ENCODE measurements around the gene ALLC. TPM values are rescaled to one million over a fixed set of nuclear protein-coding genes. Genes with fewer than 3 reads are reported as not detected.
A peak's percentile ranks its signal among the peaks of the same experiment; 100 is the strongest.
"Not testable (repeated sequence)": the region's sequence is repeated elsewhere in the genome, so short reads cannot be mapped to it uniquely, and the experiment has no call there.

ALLC gene
- total RNA-seq, 1 donor from 2014 or later = not detected

GRCh38 chr2:3659447-3660432 lies 1.7 kb downstream of the ALLC start:
- intact Hi-C loops (cut with micrococcal nuclease) = no loop called here
- no peak for TF ChIP-seq CTCF (IDR thresholded peaks at IDR 0.05; ENCODE audit: borderline replicate concordance)
- peak; percentile 56 for DNase-seq
- no peaks in the 10 kb centered on the region for H3K36me3 ChIP-seq
- H3K27ac ChIP-seq (replicated peaks) = peak overlapping the region; percentile 66
- no peak overlapping the region for H3K4me3 ChIP-seq
- H3K9me3 ChIP-seq (replicated peaks) = no peaks in the 10 kb centered on the region
- peaks cover 3% of the 10 kb centered on the region for H3K27me3 ChIP-seq (ENCODE audit: low read depth)
- peaks cover 34% of the 10 kb centered on the region for H3K4me1 ChIP-seq

- intact Hi-C loops (cut with micrococcal nuclease); H3K4me3 ChIP-seq; DNase-seq; H3K9me3 ChIP-seq (replicated peaks); H3K27me3 ChIP-seq (ENCODE audit: low read depth); H3K27ac ChIP-seq (replicated peaks); H3K36me3 ChIP-seq: not testable (repeated sequence)
- peaks cover 34% of the 10 kb centered on the region for H3K4me1 ChIP-seq
Observed at GRCh38 chr2:3660640-3661039, 2.6 kb downstream of the ALLC start.

GRCh38 chr2:3661149-3661660 lies 3.2 kb downstream of the ALLC start:
- Histone ChIP-seq H3K4me1 (peaks cover 31% of the 10 kb centered on the region), H3K9me3 (replicated peaks) (no peaks in the 10 kb centered on the region), H3K27ac (replicated peaks) (no peak overlapping the region), H3K27me3 (ENCODE audit: low read depth) (no peaks in the 10 kb centered on the region), H3K4me3 (no peak overlapping the region), H3K36me3 (no peaks in the 10 kb centered on the region)
- intact Hi-C loops (cut with micrococcal nuclease) = no loop called here
- DNase-seq = no peak
- no peak for TF ChIP-seq CTCF (IDR thresholded peaks at IDR 0.05; ENCODE audit: borderline replicate concordance)

GRCh38 chr2:3662239-3662638 lies 4.2 kb downstream of the ALLC start:
- no peaks in the 10 kb centered on the region for H3K27me3 ChIP-seq (ENCODE audit: low read depth)
- no peaks in the 10 kb centered on the region for H3K9me3 ChIP-seq (replicated peaks)
- no peak for DNase-seq
- no peaks in the 10 kb centered on the region for H3K36me3 ChIP-seq
- H3K4me3 ChIP-seq = no peak overlapping the region
- H3K27ac ChIP-seq (replicated peaks) = no peak overlapping the region
- no peak for TF ChIP-seq CTCF (IDR thresholded peaks at IDR 0.05; ENCODE audit: borderline replicate concordance)
- H3K4me1 ChIP-seq = peaks cover 27% of the 10 kb centered on the region
- intact Hi-C loops (cut with micrococcal nuclease) = no loop called here

- Histone ChIP-seq H3K9me3 (replicated peaks) (no peaks in the 10 kb centered on the region), H3K27ac (replicated peaks) (no peak overlapping the region), H3K4me3 (no peak overlapping the region), H3K27me3 (ENCODE audit: low read depth) (no peaks in the 10 kb centered on the region), H3K4me1 (peaks cover 14% of the 10 kb centered on the region), H3K36me3 (no peaks in the 10 kb centered on the region)
- no peak for TF ChIP-seq CTCF (IDR thresholded peaks at IDR 0.05; ENCODE audit: borderline replicate concordance)
- DNase-seq = no peak
- intact Hi-C loops (cut with micrococcal nuclease) = no loop called here
Observed at GRCh38 chr2:3664118-3664517, 6.1 kb downstream of the ALLC start.

- intact Hi-C loops (cut with micrococcal nuclease) = no loop called here
Observed at GRCh38 chr2:3664925-3665324, 6.9 kb downstream of the ALLC start.

More at GRCh38 chr2:3664925-3665324, 6.9 kb downstream of the ALLC start:
- H3K4me3 ChIP-seq = no peak overlapping the region
- no peaks in the 10 kb centered on the region for H3K36me3 ChIP-seq
- H3K4me1 ChIP-seq = peaks cover 7% of the 10 kb centered on the region
- H3K27me3 ChIP-seq (ENCODE audit: low read depth) = peaks cover 5% of the 10 kb centered on the region
- no peak overlapping the region for H3K27ac ChIP-seq (replicated peaks)
- no peak for DNase-seq
- no peak for TF ChIP-seq CTCF (IDR thresholded peaks at IDR 0.05; ENCODE audit: borderline replicate concordance)
- no peaks in the 10 kb centered on the region for H3K9me3 ChIP-seq (replicated peaks)
